Muscle of back (tissue), 11 donors: ENCODE results near the gene ENOPH1. TPM values are rescaled to one million over a fixed set of nuclear protein-coding genes. Genes with fewer than 3 reads are reported as not detected.

ENCODE experiments used
- DNase-seq, 3 donors: peaks; one replicate each; pipeline versions ENCODE4 v3.0.0 to v3.0.0-alpha.2; 2013
- polyA plus RNA-seq, 10 donors: library from polyadenylated mRNA; unstranded; fragments of 120-200 nt; gene quantifications; one replicate each; pipeline ENCODE4 v1.2.1, GENCODE V29; 2013; ENCODE audit not compliant: insufficient read length in 10 of 10

Gene ENOPH1
- polyA plus RNA-seq, 10 donors, result 30.8 to 42.8 (median 33.6) TPM

DNA sequence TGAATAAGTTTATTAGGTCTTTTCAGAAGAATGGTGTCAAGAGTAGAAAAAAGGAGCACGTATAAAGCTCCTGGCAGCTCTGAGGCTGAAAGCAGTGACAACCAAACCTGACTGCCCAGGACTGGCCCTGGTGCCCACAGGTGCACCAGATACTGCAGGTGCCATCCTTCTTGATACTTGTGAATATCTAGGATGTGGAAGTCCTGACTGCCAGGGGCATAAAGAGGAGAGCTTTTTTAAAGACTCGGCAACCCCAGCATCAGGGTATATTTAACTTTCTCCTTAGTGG lies 70.7 kb downstream of the ENOPH1 start:
- DNase-seq, result no peak

DNA sequence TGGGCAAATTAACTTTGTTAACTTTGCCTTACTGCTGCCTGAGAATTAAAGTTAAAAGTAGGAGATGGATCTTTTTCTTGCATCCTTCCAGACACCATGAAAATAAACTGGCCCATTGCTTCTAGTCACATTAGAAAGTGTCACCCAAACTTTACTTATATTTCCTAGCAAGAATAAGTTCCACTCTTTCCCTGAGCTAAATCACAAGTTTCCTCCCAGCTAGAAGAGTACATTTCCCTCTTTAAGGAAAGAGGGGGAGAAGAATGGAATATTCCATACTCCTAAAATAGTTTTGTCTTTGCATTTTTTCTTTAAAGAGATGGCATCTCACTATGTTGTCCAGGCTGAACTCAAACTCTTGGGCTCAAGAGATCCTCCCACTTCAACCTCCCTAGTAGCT lies 77.6 kb downstream of the ENOPH1 start:
- DNase-seq, result peak in 1 of 3 donors; percentile 17

DNA sequence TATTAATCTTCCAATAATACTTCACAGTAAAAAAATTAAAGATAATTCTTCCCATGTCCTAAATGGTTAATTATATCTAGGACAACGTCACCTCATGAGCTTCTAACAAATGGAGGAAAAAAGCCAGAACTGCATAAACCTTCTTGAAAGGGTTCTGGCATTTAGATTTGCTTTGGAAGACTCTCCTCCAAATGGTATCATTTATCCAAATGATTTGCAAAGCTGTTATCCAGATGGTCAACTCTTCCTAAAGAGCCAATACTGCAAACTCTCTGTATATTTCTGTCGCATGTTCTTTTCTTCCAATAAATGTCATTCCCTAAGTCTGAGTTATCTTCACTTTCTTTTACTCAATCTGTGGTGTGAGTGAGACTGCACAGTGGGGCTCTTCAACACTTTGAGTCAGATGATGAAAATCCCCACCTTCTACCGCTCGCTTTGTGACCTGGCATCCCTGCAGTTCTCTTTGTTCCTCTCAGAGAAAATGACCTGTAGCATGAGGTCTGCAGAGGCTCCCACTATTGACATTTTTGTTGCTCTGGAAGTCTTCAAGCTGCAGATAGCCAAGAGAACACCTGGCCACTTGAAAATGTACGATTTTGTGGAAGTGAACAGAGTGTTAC lies 78.5 kb downstream of the ENOPH1 start:
- peak in 2 of 3 donors; percentile 25 to 60 for DNase-seq

DNA sequence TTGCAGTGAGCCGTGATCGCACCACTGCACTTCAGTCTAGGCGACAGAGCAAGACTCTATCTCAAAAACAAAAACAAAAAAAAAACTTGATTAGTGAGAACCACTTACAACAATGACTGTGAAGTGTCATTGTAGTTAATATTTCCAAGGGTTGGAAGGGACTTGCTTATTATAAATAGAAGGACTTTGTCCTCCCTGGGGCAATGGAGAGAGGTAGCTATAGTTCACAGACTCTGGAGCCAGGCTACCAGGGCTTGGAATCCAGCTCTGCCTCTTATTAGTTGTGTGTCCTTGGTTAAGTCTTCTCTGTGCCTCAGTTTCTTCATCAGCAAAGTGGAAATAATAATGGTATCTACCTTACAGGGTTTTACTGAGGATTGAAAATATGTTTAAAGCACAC lies 79.8 kb downstream of the ENOPH1 start:
- no peak for DNase-seq

Other genes with a start within 250 kb of the ENOPH1 start
- gene HNRNPD, start 56.6 kb upstream of the ENOPH1 start, polyA plus RNA-seq, result 100 to 1,000 TPM; 255 to 373 (median 304) TPM
- gene HNRNPDL, start 128 bp upstream of the ENOPH1 start, polyA plus RNA-seq, result 100 to 1,000 TPM; 332 to 451 (median 383) TPM
- 1 to 10 TPM; 2.1 to 5.6 (median 3.6) TPM for gene TMEM150C, start 131.4 kb downstream of the ENOPH1 start, polyA plus RNA-seq